ENCODE data around the gene DCAKD.

The DCAKD gene

DNA sequence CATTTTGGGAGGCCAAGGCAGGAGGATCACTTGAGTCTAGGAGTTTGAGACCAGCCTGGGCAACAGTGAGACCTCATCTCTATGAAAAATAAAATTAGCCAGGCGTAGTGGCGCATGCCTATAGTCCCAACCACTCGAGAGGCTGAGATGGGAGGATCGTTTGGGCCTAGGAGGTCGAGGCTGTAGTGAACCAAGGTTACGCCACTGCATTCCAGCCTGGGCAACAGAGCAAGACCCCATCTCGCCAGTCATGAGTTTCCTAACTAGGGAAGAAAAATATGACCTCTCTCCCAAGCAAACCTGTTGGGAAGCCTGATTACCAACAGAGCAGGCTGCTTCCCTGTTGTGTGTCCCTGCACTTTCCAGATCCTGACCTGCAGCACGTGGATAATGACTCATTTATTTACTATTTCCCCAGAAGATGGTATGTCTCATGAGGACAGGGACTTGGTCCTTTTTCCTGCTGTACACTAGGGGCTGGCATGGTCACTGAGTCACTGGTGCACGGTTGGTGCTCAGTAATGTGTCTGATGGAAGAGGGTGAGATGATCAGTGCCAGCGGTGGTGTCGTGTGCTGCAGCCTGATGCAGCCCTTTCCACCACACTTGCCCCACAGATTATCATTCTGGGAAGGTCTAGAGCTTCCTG lies 40.5 kb upstream of the DCAKD start:
- Histone ChIP-seq H3K9me3 (ENCODE audit: low read depth, low read length) (no peaks in the 10 kb centered on the region), H3K27ac (no peak overlapping the region), H3K36me3 (ENCODE audit: insufficient read depth, low read length) (peaks cover 84% of the 10 kb centered on the region), H3K4me3 (no peak overlapping the region), H3K9ac (ENCODE audit: insufficient read length) (no peak overlapping the region)
- TF ChIP-seq EZH2 (IDR thresholded peaks at IDR 0.05): no peak
- no peak for TF ChIP-seq POLR2AphosphoS5 (IDR thresholded peaks at IDR 0.05; ENCODE audit: borderline replicate concordance, low read depth, low read length)
- TF ChIP-seq FOXP2 (optimal IDR thresholded peaks at IDR 0.05; ENCODE audit: control extremely low read depth, extremely low read length, insufficient read depth): no peak
- no peak for DNase-seq (ENCODE audit: low read depth, low spot score)

DNA sequence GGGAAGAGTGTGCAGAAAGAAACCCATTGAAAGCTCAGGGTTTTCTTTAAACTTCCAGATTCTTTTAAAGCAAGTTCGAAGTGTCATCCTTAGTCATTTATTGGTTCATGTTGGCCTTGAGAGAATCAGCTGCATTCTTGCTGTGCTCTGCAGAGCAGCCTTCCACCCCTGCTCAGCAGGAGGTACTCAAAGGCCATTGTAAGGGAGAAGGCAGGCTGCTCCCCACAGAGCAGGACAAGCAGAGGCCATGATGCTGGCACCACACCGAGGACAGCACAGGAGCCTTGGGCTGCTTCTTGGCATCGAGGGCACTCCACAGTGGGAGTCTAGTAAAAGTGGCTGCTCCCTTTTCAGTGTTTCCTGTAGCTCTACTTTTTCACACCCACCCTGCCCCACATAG lies 39.3 kb upstream of the DCAKD start:
- DNase-seq (ENCODE audit: low read depth, low spot score): no peak
- Histone ChIP-seq H3K4me3 (no peak overlapping the region), H3K27ac (no peak overlapping the region), H3K9me3 (ENCODE audit: low read depth, low read length) (no peaks in the 10 kb centered on the region), H3K36me3 (ENCODE audit: insufficient read depth, low read length) (peaks cover 81% of the 10 kb centered on the region), H3K9ac (ENCODE audit: insufficient read length) (no peak overlapping the region)
- TF ChIP-seq EZH2 (IDR thresholded peaks at IDR 0.05): no peak
- TF ChIP-seq FOXP2 (optimal IDR thresholded peaks at IDR 0.05; ENCODE audit: control extremely low read depth, extremely low read length, insufficient read depth): no peak
- no peak for TF ChIP-seq POLR2AphosphoS5 (IDR thresholded peaks at IDR 0.05; ENCODE audit: borderline replicate concordance, low read depth, low read length)

DNA sequence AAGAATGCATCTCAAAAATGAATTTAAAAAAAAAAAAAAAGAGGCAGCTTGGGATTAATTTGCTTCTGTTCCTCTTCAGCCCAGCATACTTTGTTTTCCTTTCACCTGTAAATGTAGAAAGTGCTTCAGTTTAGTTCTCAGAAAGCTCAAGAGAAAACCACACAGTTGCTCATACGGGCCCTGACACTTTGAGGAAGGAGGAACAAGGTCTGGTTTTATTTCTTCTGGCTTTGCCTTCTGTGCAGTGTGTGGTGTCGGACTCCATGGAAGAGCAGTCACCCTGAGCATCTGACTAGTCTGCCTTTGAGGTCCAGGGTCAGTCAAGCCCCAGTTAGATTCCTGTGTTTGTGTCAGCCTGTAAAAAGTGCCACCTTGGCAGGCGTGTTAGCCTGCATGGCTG lies 37.3 kb upstream of the DCAKD start:
- no peak overlapping the region for H3K27ac ChIP-seq
- no peak for TF ChIP-seq POLR2AphosphoS5 (IDR thresholded peaks at IDR 0.05; ENCODE audit: borderline replicate concordance, low read depth, low read length)
- no peak for TF ChIP-seq FOXP2 (optimal IDR thresholded peaks at IDR 0.05; ENCODE audit: control extremely low read depth, extremely low read length, insufficient read depth)
- no peak for TF ChIP-seq EZH2 (IDR thresholded peaks at IDR 0.05)

DNA sequence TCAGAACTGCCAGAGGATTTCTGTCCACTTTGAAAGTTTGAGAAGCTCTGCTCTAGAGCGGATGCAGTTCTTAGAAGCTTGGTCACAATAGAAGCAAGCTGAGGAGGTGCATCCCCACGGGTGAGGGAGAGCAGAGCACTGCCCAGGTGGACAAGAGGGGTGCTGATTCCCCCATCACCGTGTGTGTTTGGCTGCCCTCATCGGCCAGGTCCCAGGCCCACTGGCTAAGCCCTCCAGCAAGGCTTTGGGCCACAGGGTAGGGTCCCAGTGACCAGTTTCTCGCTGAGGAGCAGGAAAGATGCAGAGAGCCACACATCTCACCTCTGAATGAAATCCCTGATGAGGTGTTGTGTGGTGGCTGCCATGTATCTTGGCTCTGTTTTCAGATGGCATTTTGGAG lies 36.5 kb upstream of the DCAKD start:
- no peak overlapping the region for H3K27ac ChIP-seq
- H3K36me3 ChIP-seq (ENCODE audit: insufficient read depth, low read length): peaks cover 84% of the 10 kb centered on the region
- DNase-seq (ENCODE audit: low read depth, low spot score): no peak
- no peak overlapping the region for H3K4me3 ChIP-seq
- no peak for TF ChIP-seq POLR2AphosphoS5 (IDR thresholded peaks at IDR 0.05; ENCODE audit: borderline replicate concordance, low read depth, low read length)
- no peak for TF ChIP-seq FOXP2 (optimal IDR thresholded peaks at IDR 0.05; ENCODE audit: control extremely low read depth, extremely low read length, insufficient read depth)
- no peak for TF ChIP-seq EZH2 (IDR thresholded peaks at IDR 0.05)
- no peaks in the 10 kb centered on the region for H3K9me3 ChIP-seq (ENCODE audit: low read depth, low read length)
- no peak overlapping the region for H3K9ac ChIP-seq (ENCODE audit: insufficient read length)

More for the DNA sequence above, 37.3 kb upstream of the DCAKD start:
- no peak overlapping the region for H3K9ac ChIP-seq (ENCODE audit: insufficient read length)
- H3K36me3 ChIP-seq (ENCODE audit: insufficient read depth, low read length): peaks cover 85% of the 10 kb centered on the region
- H3K4me3 ChIP-seq: no peak overlapping the region
- H3K9me3 ChIP-seq (ENCODE audit: low read depth, low read length): no peaks in the 10 kb centered on the region
- no peak for DNase-seq (ENCODE audit: low read depth, low spot score)

DNA sequence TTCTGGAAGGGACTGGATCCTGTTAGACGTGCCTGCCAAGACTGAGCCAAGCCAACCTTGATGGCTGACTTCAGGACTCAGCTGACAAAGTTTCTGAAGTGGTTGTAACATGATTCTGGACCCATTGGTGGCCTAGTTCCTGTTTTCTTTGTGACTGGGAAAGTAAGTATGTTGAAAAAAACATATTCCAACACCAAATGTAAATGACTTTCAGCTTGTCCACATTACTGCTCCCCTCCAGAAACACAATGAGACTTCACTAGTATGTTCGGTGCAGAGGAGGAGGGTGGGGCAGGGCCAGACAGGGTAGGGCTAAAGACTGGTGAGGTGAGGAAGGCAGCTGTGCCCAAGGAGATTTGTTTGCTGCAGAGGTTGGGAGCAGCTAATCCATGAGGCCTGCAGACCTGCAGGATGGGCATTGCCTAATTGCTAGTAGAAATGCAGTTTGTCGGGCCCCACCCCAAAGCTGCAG lies 36.1 kb upstream of the DCAKD start:
- no peak overlapping the region for H3K27ac ChIP-seq
- peaks cover 81% of the 10 kb centered on the region for H3K36me3 ChIP-seq (ENCODE audit: insufficient read depth, low read length)
- TF ChIP-seq EZH2 (IDR thresholded peaks at IDR 0.05) (no peak), FOXP2 (optimal IDR thresholded peaks at IDR 0.05; ENCODE audit: control extremely low read depth, extremely low read length, insufficient read depth) (no peak), POLR2AphosphoS5 (IDR thresholded peaks at IDR 0.05; ENCODE audit: borderline replicate concordance, low read depth, low read length) (no peak)
- no peak overlapping the region for H3K9ac ChIP-seq (ENCODE audit: insufficient read length)
- no peaks in the 10 kb centered on the region for H3K9me3 ChIP-seq (ENCODE audit: low read depth, low read length)
- no peak for DNase-seq (ENCODE audit: low read depth, low spot score)
- H3K4me3 ChIP-seq: no peak overlapping the region

DNA sequence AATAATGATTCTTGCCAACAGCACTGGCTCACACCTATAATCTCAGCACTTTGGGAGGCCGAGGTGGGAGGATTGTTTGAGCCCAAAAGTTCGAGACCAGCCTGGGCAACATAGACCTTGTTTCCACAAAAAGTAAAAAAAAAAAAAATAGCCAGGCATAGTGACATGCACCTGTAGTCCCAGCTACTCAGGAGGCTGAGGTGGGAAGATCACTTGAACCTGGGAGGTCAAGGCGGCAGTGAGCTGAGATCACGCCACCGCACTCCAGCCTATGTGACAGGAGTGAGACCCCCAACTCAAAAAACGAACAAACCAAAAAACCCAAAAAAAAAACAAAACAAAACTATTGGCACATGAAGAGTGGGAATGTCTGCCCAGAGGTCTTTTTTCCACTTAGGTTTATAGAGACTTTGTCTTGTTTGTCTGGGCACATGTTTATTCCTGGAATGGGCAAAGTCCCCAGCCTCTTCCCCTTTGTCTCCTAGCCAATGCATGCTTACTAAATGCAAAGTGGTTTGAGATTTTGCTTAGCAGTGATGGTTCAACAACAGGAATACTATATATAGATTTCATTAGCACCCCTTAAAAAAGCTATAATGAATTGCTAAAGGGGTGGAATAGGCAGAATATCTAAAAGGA lies 35.6 kb upstream of the DCAKD start:
- Histone ChIP-seq H3K9ac (ENCODE audit: insufficient read length) (no peak overlapping the region), H3K27ac (no peak overlapping the region), H3K9me3 (ENCODE audit: low read depth, low read length) (no peaks in the 10 kb centered on the region), H3K36me3 (ENCODE audit: insufficient read depth, low read length) (peaks cover 82% of the 10 kb centered on the region), H3K4me3 (no peak overlapping the region)
- no peak for TF ChIP-seq FOXP2 (optimal IDR thresholded peaks at IDR 0.05; ENCODE audit: control extremely low read depth, extremely low read length, insufficient read depth)
- no peak for TF ChIP-seq POLR2AphosphoS5 (IDR thresholded peaks at IDR 0.05; ENCODE audit: borderline replicate concordance, low read depth, low read length)
- TF ChIP-seq EZH2 (IDR thresholded peaks at IDR 0.05): no peak
- no peak for DNase-seq (ENCODE audit: low read depth, low spot score)

DNA sequence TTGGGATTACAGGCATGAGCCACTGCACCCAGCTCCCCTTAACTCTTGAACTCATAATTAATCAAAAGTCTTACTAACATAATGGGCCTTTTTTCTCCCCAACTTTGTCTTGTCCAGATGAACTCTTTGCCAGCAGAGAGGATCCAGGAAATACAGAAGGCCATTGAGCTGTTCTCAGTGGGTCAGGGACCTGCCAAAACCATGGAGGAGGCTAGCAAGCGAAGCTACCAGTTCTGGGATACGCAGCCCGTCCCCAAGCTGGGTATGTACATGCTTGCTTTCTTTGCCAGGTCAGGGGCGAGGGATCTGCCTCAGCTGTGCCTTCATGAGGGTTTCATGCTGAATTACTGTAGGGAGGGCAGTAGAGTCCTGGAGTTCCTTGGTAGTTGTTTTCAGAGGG lies 35.0 kb upstream of the DCAKD start:
- no peak overlapping the region for H3K9ac ChIP-seq (ENCODE audit: insufficient read length)
- no peak overlapping the region for H3K27ac ChIP-seq
- H3K36me3 ChIP-seq (ENCODE audit: insufficient read depth, low read length): peaks cover 82% of the 10 kb centered on the region
- DNase-seq (ENCODE audit: low read depth, low spot score): no peak
- no peaks in the 10 kb centered on the region for H3K9me3 ChIP-seq (ENCODE audit: low read depth, low read length)
- no peak overlapping the region for H3K4me3 ChIP-seq
- no peak for TF ChIP-seq FOXP2 (optimal IDR thresholded peaks at IDR 0.05; ENCODE audit: control extremely low read depth, extremely low read length, insufficient read depth)
- TF ChIP-seq POLR2AphosphoS5 (IDR thresholded peaks at IDR 0.05; ENCODE audit: borderline replicate concordance, low read depth, low read length): no peak
- no peak for TF ChIP-seq EZH2 (IDR thresholded peaks at IDR 0.05)

DNA sequence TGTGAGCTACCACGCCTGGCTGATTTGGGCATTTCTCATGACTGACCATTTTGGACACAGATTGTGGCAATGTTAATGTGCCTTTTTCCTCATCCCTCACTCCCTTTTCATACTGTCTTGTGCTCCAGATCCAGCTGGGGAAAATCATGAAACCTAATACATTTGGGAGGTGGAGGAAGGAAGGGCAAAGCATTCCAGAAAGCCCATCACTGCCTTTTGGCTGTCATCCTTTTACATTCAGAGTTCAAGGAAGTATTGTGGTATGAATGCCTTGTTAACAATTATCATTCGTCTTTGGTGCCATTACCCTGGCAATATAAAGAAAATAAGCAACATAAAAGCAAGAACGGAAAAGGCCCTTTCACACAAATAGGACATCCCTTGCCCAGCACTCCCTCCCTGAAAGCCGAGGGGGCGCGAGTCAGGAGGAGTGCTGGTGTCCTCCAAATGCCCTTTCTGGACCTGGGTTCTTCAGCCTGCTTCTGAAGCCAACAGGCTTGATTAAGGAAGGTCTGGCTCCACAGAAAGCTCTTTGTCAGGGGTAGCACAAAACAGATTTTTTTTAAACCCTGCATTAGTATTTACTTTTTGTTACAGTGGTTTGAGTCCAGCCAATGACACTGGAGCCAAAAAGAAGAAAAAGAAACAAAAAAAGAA lies 29.7 kb upstream of the DCAKD start:
- DNase-seq (ENCODE audit: low read depth, low spot score): no peak
- H3K9me3 ChIP-seq (ENCODE audit: low read depth, low read length): no peaks in the 10 kb centered on the region
- no peak overlapping the region for H3K27ac ChIP-seq
- H3K9ac ChIP-seq (ENCODE audit: insufficient read length): no peak overlapping the region
- TF ChIP-seq POLR2AphosphoS5 (IDR thresholded peaks at IDR 0.05; ENCODE audit: borderline replicate concordance, low read depth, low read length) (no peak), EZH2 (IDR thresholded peaks at IDR 0.05) (no peak), FOXP2 (optimal IDR thresholded peaks at IDR 0.05; ENCODE audit: control extremely low read depth, extremely low read length, insufficient read depth) (no peak)
- H3K4me3 ChIP-seq: no peak overlapping the region
- peaks cover 70% of the 10 kb centered on the region for H3K36me3 ChIP-seq (ENCODE audit: insufficient read depth, low read length)
